Muscle layer of colon (tissue), 2 donors: ENCODE measurements around the gene SLC13A3.

Experiments
- H3K27ac ChIP-seq: one replicate; pipeline ENCODE4 v1.7.0; 2013; ENCODE audit warnings: low read depth, mild to moderate bottlenecking, low read length, moderate library complexity
- H3K27me3 ChIP-seq, 2 donors: one replicate each; pipeline ENCODE4 v1.7.0; 2013; ENCODE audit warnings: low read length in 2 of 2, mild to moderate bottlenecking in 2 of 2; ENCODE audit not compliant: insufficient read depth in 2 of 2, control insufficient read depth in 1 of 2
- H3K36me3 ChIP-seq: one replicate; pipeline ENCODE4 v1.7.0; 2013; ENCODE audit warnings: mild to moderate bottlenecking, low read length; ENCODE audit not compliant: insufficient read depth
- H3K4me1 ChIP-seq: one replicate; pipeline ENCODE4 v1.7.0; 2013; ENCODE audit warnings: mild to moderate bottlenecking, low read length; ENCODE audit not compliant: insufficient read depth
- H3K4me3 ChIP-seq, 2 donors: one replicate each; pipeline ENCODE4 v1.7.0; 2013; ENCODE audit warnings: low read length in 2 of 2, low read depth in 1 of 2, mild to moderate bottlenecking in 1 of 2, moderate library complexity in 1 of 2
- H3K9ac ChIP-seq: one replicate; pipeline ENCODE4 v1.7.0; 2013; ENCODE audit warnings: low read length
- H3K9me3 ChIP-seq: one replicate; pipeline ENCODE4 v1.7.0; 2013; ENCODE audit warnings: mild to moderate bottlenecking, low read length
- donor health status: abdominal sarcoma.
- donor health status: Adenocarcinoma of cecum.

SLC13A3 gene

GRCh38 chr20:46607849-46608497 lies 43.3 kb downstream of the SLC13A3 start:
- H3K4me3 ChIP-seq = no peak overlapping the region
- H3K27me3 ChIP-seq = no peaks in the 10 kb centered on the region
- no peaks in the 10 kb centered on the region for H3K9me3 ChIP-seq
- H3K9ac ChIP-seq = no peak overlapping the region
- no peaks in the 10 kb centered on the region for H3K36me3 ChIP-seq
- no peak overlapping the region for H3K27ac ChIP-seq
- no peaks in the 10 kb centered on the region for H3K4me1 ChIP-seq

DNA sequence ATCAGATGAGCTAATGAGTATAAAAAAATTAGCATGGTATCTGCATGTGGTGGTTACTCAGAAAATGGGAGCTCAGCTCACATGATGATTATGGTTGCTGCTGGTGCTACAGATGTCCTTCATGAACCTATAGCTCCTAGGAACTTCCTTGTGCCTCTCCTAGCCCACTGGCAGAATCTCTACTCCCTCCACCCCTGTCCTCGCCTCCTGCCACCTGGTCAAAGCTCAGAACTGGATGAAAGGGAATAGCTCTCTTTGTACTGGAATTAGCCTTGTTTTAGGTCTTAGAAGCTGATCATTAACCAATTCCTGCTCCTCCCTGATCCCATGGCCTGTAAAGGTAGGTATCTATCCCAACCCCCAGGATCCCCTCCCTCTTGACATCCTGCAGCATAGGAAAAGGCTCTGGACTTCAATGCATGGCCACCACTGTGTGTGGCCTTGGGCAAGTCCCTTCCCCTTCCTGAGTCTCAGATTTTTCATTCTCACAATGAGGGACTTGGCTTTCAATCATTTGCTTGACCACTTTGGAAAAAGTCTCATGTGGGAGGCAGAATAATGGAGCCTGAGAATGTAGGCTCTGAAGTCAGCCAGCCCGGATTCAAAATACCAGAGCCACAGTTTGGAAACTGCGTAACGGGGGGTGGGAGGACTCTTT lies 43.9 kb downstream of the SLC13A3 start:
- Histone ChIP-seq H3K4me3 (no peak overlapping the region), H3K27ac (no peak overlapping the region), H3K4me1 (no peaks in the 10 kb centered on the region), H3K27me3 (no peaks in the 10 kb centered on the region), H3K9ac (no peak overlapping the region), H3K36me3 (no peaks in the 10 kb centered on the region), H3K9me3 (no peaks in the 10 kb centered on the region)

- Histone ChIP-seq H3K9me3 (no peaks in the 10 kb centered on the region), H3K4me3 (no peak overlapping the region), H3K27ac (no peak overlapping the region)
Measured at GRCh38 chr20:46606817-46607190, 44.5 kb downstream of the SLC13A3 start.

DNA sequence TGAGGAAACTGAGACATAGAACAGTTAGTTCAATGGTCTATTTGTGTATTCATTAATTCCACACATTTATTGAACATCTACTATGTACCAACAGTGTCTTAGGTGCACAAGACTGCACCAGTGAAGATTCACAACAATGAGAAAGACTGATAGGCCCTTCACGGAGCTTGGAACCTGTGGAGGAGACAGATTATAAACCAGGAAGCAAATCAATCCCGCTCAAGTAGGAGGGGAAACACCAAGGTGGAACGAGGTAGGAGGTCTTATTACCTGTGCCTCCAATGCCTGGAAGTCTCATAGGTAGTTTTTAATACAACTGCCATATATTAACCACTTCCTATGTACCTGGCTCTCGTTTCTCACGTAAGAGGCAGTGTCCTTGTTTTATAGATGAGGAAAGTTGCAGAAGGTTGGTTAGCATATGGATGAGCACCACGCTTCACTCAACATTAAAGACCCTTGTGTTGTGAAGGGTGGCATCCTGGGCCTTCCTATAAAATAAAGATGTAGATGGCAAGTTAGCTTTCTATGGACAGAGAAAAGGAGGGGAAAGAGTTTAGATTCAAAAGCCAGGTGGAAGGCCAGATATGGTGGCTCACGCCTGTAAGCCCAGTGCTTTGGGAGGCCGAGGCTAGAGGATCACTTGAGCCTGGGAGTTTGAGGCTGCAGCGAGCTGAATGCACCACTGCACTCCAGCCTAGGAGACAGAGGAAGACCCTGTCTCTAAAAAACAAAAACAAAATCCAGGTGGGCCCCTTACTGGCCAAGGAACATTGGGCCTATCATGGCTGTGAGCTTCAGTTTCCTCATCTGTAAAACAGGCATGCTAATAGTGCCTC lies 45.1 kb downstream of the SLC13A3 start:
- Histone ChIP-seq H3K9ac (no peak overlapping the region), H3K4me3 (no peak overlapping the region), H3K27ac (no peak overlapping the region), H3K9me3 (no peaks in the 10 kb centered on the region), H3K36me3 (no peaks in the 10 kb centered on the region), H3K27me3 (no peaks in the 10 kb centered on the region), H3K4me1 (no peaks in the 10 kb centered on the region)

More at GRCh38 chr20:46606817-46607190, 44.5 kb downstream of the SLC13A3 start:
- H3K36me3 ChIP-seq = no peaks in the 10 kb centered on the region
- H3K27me3 ChIP-seq = no peaks in the 10 kb centered on the region
- H3K4me1 ChIP-seq = no peaks in the 10 kb centered on the region
- no peak overlapping the region for H3K9ac ChIP-seq

- no peaks in the 10 kb centered on the region for H3K4me1 ChIP-seq
- H3K4me3 ChIP-seq = no peak overlapping the region
- no peak overlapping the region for H3K9ac ChIP-seq
- no peaks in the 10 kb centered on the region for H3K9me3 ChIP-seq
- no peaks in the 10 kb centered on the region for H3K27me3 ChIP-seq
- no peak overlapping the region for H3K27ac ChIP-seq
- H3K36me3 ChIP-seq = no peaks in the 10 kb centered on the region
Measured at GRCh38 chr20:46605181-46605580, 46.1 kb downstream of the SLC13A3 start.

DNA sequence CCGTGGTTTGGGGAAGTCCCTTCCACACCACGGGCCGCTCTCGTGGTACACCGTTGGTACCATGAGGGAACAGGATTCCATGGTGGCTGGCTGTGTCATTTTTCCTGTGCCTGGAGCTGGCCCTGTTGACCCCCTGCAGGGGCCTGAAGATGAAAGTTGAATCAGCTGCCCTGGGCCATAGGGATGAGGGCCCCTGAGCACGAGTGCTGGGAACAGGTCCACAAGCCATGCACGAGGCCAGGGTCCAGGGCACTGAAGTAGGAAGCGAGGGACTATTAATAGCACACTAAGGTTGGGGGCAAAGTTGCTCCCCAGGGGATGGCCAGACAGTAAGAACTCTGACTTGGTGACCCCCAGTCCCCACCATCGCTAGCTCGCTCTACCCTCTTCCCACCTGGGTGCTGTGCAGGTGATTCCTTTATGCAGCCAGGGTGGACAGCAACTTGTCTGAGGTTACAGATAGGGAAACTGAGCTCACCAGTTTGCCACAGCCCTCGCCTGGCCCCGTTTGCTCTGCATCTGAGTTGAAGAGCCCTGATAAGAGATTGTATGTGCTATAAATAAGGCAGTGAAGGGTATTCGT lies 46.6 kb downstream of the SLC13A3 start:
- Histone ChIP-seq H3K9ac (no peak overlapping the region), H3K27ac (no peak overlapping the region), H3K27me3 (no peaks in the 10 kb centered on the region)

DNA sequence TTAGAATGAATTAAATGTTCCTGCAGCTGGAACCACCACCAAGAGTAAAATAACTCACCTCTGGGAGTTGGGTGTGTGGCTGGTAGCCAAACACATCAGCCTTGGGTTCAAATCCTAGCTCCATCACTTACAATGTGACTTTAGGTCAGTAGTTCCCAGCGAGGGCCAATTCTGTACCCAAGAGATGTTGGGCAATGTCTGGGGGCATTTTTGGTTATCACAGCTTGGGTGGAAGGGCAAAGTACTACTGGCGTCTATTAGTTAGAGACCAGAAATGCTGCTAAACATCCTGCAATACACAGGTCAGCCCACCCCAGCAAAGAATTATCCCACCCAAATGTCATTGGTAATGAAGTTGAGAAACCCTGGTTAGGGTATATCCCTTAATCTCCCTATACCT lies 48.8 kb downstream of the SLC13A3 start:
- Histone ChIP-seq H3K4me1 (no peaks in the 10 kb centered on the region), H3K4me3 (no peak overlapping the region), H3K9me3 (no peaks in the 10 kb centered on the region), H3K36me3 (no peaks in the 10 kb centered on the region), H3K27me3 (no peaks in the 10 kb centered on the region), H3K27ac (no peak overlapping the region), H3K9ac (no peak overlapping the region)

More for the DNA sequence above, 46.6 kb downstream of the SLC13A3 start:
- no peaks in the 10 kb centered on the region for H3K36me3 ChIP-seq
- no peak overlapping the region for H3K4me3 ChIP-seq
- H3K9me3 ChIP-seq = no peaks in the 10 kb centered on the region
- H3K4me1 ChIP-seq = no peaks in the 10 kb centered on the region

- no peaks in the 10 kb centered on the region for H3K27me3 ChIP-seq
- H3K9me3 ChIP-seq = no peaks in the 10 kb centered on the region
- no peak overlapping the region for H3K4me3 ChIP-seq
- H3K36me3 ChIP-seq = no peaks in the 10 kb centered on the region
- H3K4me1 ChIP-seq = no peaks in the 10 kb centered on the region
- H3K9ac ChIP-seq = no peak overlapping the region
- H3K27ac ChIP-seq = no peak overlapping the region
Measured at GRCh38 chr20:46601603-46602122, 49.6 kb downstream of the SLC13A3 start.

DNA sequence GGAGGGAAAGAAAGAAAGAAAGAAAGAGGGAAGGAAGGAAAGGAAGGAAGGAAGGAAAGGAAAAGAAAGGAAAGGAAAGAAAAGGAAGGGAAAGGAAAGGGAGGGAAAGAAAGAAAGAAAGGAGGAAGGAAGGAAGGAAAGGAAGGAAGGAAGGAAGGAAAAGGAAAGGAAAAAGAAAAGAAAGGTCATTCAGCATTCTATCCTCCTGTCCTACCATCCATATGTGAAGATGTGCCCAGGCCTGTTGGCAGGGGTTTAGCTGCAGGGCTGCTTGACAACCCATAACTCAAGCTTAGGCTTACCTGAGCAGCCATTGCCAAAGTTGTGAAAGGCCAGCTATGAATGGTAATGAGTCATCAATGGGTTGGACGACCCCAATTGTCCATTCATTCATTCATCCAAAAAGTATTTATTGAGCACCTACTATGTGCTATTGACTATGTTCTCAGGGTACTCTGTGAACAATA lies 50.9 kb downstream of the SLC13A3 start:
- H3K4me1 ChIP-seq = no peaks in the 10 kb centered on the region
- H3K27me3 ChIP-seq = no peaks in the 10 kb centered on the region
- no peaks in the 10 kb centered on the region for H3K36me3 ChIP-seq
- no peaks in the 10 kb centered on the region for H3K9me3 ChIP-seq
- H3K4me3 ChIP-seq = no peak overlapping the region
- no peak overlapping the region for H3K9ac ChIP-seq
- no peak overlapping the region for H3K27ac ChIP-seq

GRCh38 chr20:46599227-46599987 lies 51.9 kb downstream of the SLC13A3 start:
- no peaks in the 10 kb centered on the region for H3K27me3 ChIP-seq
- no peak overlapping the region for H3K4me3 ChIP-seq

More at GRCh38 chr20:46599227-46599987, 51.9 kb downstream of the SLC13A3 start:
- H3K4me1 ChIP-seq = no peaks in the 10 kb centered on the region
- no peaks in the 10 kb centered on the region for H3K9me3 ChIP-seq
- H3K27ac ChIP-seq = no peak overlapping the region
- H3K9ac ChIP-seq = no peak overlapping the region
- no peaks in the 10 kb centered on the region for H3K36me3 ChIP-seq
